ENCODE results near the gene MBTPS2. TPM values are rescaled to one million over a fixed set of nuclear protein-coding genes. Genes with fewer than 3 reads are reported as not detected.
A peak's percentile ranks its signal among the peaks of the same experiment; 100 is the strongest.

MBTPS2 gene
- total RNA-seq, 2 donors from 2014 or later = 7.6 to 7.7 TPM

- no peak overlapping the region for H3K27ac Mint-ChIP-seq
- no peak for DNase-seq
- no peak for ATAC-seq (replicated peaks in 1 of 2)
- H3K27me3 Mint-ChIP-seq (ENCODE audit: low read depth) = no peaks in the 10 kb centered on the region
- H3K4me1 Mint-ChIP-seq (ENCODE audit: low read depth) = no peaks in the 10 kb centered on the region
- peaks cover 0 to 4% of the 10 kb centered on the region in 2 donors for H3K9me3 Mint-ChIP-seq
- no peaks in the 10 kb centered on the region for H3K36me3 Mint-ChIP-seq (ENCODE audit: insufficient read depth in 2 of 2)
- H3K4me3 Mint-ChIP-seq = no peak overlapping the region
These were observed 17.5 kb upstream of the MBTPS2 start for GRCh38 chrX:21821875-21822274.

DNA sequence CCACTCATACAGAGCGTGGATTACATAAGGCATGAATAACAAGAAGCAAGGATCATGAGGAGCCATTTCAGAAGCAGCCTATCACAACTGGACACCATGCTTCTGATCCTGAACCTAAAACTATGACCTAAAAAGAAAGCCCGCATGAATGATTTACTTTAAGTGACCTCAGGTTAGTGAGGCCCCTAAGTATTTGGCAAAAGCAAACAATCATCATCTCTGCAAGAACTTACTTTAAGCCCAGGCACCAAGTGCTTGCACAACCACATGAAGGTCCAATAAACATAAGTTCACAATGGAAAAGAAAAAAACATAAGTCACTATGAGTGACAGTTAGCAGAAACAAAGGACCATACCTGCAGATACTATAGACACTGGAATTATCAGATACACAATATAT is 7.9 kb upstream of the MBTPS2 start:
- Mint-ChIP-seq H3K27me3 (ENCODE audit: low read depth) (peaks cover 22% of the 10 kb centered on the region), H3K4me3 (no peak overlapping the region), H3K4me1 (ENCODE audit: low read depth) (peaks cover 5% of the 10 kb centered on the region), H3K36me3 (ENCODE audit: insufficient read depth in 2 of 2) (no peaks in the 10 kb centered on the region), H3K9me3 (no peaks in the 10 kb centered on the region), H3K27ac (no peak overlapping the region)
- no peak for ATAC-seq (replicated peaks in 1 of 2)
- no peak for DNase-seq

DNA sequence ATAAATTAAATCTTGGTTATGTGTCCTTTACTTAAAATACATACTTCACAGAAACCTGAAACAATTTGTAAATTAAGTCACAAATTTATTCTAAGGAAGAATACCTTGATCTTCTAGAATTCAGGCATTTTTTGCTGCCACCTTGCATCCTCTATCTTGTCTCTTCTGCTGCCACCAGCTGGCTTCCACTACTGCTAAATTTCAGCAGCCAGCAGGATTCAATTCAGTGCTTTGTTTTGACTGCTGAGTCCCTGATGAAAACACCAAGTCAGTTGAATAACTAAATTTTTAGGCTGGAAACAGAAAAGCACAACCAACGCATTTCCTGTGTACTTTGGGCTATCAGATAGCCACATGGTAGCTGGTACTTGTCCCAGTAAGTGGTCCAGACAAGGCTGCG is 2.4 kb upstream of the MBTPS2 start:
- H3K4me3 Mint-ChIP-seq = no peak overlapping the region
- DNase-seq = no peak
- peaks cover 15% of the 10 kb centered on the region for H3K4me1 Mint-ChIP-seq (ENCODE audit: low read depth)
- no peaks in the 10 kb centered on the region for H3K9me3 Mint-ChIP-seq
- H3K27ac Mint-ChIP-seq = no peak overlapping the region
- no peaks in the 10 kb centered on the region for H3K27me3 Mint-ChIP-seq (ENCODE audit: low read depth)
- ATAC-seq (replicated peaks in 1 of 2) = no peak
- no peaks in the 10 kb centered on the region for H3K36me3 Mint-ChIP-seq (ENCODE audit: insufficient read depth in 2 of 2)

DNA sequence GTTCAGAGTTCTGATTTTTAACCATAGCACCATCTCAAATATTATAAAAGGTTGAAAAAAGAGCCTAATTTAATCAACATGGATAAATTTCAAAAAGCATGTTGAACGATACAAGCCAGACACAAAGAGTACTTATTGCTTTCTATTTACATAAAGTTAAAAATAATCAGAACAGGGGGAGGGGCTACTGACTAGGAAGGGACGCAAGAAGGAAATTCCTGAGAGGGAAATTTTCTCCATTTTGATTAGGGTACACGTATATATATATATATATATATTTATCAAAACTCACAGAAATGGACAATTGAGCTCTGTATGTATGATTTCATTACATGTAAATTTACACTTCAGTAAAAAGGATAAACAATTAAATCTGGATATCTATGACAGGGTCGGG is 482 bp upstream of the MBTPS2 start:
- no peak for DNase-seq
- peaks cover 0 to 2% of the 10 kb centered on the region in 2 donors for H3K36me3 Mint-ChIP-seq (ENCODE audit: insufficient read depth in 2 of 2)
- peak overlapping the region; percentile 87 to 90 for H3K4me3 Mint-ChIP-seq
- H3K4me1 Mint-ChIP-seq (ENCODE audit: low read depth) = peaks cover 11% of the 10 kb centered on the region
- ATAC-seq (replicated peaks in 1 of 2) = no peak
- no peaks in the 10 kb centered on the region for H3K27me3 Mint-ChIP-seq (ENCODE audit: low read depth)
- H3K9me3 Mint-ChIP-seq = no peaks in the 10 kb centered on the region
- H3K27ac Mint-ChIP-seq = peak overlapping the region; percentile 87

DNA sequence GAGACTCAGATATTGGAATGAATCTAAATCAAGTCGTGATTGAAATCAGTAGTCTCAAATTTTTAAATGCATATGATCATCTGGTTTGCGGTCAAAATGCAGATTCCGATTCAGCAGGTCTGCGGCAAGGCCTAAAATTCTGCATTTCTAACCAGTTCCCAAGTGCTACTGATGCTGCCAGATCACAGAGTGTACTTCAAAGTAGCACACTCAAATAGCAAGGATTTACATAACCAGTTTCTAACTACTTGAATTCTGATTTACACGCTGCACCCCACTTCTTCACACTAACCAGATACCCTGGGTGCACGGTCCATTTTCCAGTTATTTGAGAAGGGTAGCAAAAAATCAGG is 752 bp downstream of the MBTPS2 start:
- Mint-ChIP-seq H3K4me3 (peak overlapping the region; percentile 87 to 90), H3K27ac (peak overlapping the region; percentile 73), H3K4me1 (ENCODE audit: low read depth) (peaks cover 11% of the 10 kb centered on the region), H3K27me3 (ENCODE audit: low read depth) (no peaks in the 10 kb centered on the region), H3K36me3 (ENCODE audit: insufficient read depth in 2 of 2) (peaks cover 2 to 3% of the 10 kb centered on the region in 2 donors), H3K9me3 (no peaks in the 10 kb centered on the region)
- DNase-seq = peak; percentile 35 to 36
- ATAC-seq (replicated peaks in 1 of 2) = peak in 1 of 2 donors; percentile 67

- Mint-ChIP-seq H3K9me3 (no peaks in the 10 kb centered on the region), H3K27ac (no peak overlapping the region), H3K4me3 (no peak overlapping the region), H3K36me3 (ENCODE audit: insufficient read depth in 2 of 2) (peaks cover 3% of the 10 kb centered on the region in 2 donors), H3K27me3 (ENCODE audit: low read depth) (no peaks in the 10 kb centered on the region), H3K4me1 (ENCODE audit: low read depth) (peaks cover 11% of the 10 kb centered on the region)
- no peak for DNase-seq
- ATAC-seq (replicated peaks in 1 of 2) = no peak
These were observed 3.8 kb downstream of the MBTPS2 start for GRCh38 chrX:21843179-21843578.

GRCh38 chrX:21845096-21845495 is 5.7 kb downstream of the MBTPS2 start:
- Mint-ChIP-seq H3K4me1 (ENCODE audit: low read depth) (peaks cover 9% of the 10 kb centered on the region), H3K4me3 (no peak overlapping the region), H3K27me3 (ENCODE audit: low read depth) (no peaks in the 10 kb centered on the region), H3K27ac (no peak overlapping the region), H3K36me3 (ENCODE audit: insufficient read depth in 2 of 2) (peaks cover 3% of the 10 kb centered on the region in 2 donors), H3K9me3 (no peaks in the 10 kb centered on the region)
- DNase-seq = no peak
- ATAC-seq (replicated peaks in 1 of 2) = no peak

DNA sequence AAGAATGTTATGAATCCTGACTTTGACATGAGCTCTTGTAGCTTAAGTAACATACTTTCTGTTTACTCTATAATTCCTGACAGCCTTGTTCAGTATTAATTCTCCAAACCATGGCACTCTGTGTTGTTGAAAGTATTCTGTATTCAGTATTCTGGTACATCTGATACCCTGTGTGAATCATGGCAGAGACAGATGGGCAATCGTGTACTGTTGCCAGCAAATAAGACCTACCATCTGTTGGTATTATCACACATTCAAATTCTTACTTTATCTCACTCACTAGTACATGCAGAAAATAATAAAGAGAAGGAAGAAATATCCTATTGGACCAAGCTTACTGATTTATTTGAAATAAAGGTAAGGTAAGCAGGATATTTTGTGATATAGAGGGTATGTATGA is 7.9 kb downstream of the MBTPS2 start:
- Mint-ChIP-seq H3K4me3 (no peak overlapping the region), H3K36me3 (ENCODE audit: insufficient read depth in 2 of 2) (peaks cover 3% of the 10 kb centered on the region in 2 donors), H3K9me3 (no peaks in the 10 kb centered on the region), H3K4me1 (ENCODE audit: low read depth) (no peaks in the 10 kb centered on the region), H3K27me3 (ENCODE audit: low read depth) (no peaks in the 10 kb centered on the region), H3K27ac (no peak overlapping the region)
- DNase-seq = no peak
- ATAC-seq (replicated peaks in 1 of 2) = no peak

DNA sequence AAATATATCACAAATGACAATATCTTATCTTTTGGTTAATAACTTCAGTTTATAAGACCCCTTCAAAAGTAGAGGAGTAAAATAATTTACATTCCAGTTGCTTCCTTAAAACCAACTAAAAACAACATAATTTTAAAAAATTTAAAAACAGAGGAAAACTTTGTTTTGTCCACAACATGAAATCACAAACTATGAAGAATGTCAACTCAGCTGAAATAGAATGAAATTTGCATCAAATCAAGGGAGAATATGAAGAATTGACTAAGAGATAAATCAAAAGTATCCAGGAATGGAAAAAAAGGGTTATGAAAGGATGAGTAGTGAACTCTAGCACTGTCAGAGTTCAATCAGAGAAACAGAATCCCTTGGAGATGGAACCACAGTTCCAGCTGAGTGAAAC is 14.2 kb downstream of the MBTPS2 start:
- Mint-ChIP-seq H3K27ac (no peak overlapping the region), H3K4me3 (no peak overlapping the region), H3K36me3 (ENCODE audit: insufficient read depth in 2 of 2) (peaks cover 0 to 2% of the 10 kb centered on the region in 2 donors), H3K9me3 (no peaks in the 10 kb centered on the region), H3K4me1 (ENCODE audit: low read depth) (no peaks in the 10 kb centered on the region), H3K27me3 (ENCODE audit: low read depth) (no peaks in the 10 kb centered on the region)
- ATAC-seq (replicated peaks in 1 of 2) = no peak
- no peak for DNase-seq

DNA sequence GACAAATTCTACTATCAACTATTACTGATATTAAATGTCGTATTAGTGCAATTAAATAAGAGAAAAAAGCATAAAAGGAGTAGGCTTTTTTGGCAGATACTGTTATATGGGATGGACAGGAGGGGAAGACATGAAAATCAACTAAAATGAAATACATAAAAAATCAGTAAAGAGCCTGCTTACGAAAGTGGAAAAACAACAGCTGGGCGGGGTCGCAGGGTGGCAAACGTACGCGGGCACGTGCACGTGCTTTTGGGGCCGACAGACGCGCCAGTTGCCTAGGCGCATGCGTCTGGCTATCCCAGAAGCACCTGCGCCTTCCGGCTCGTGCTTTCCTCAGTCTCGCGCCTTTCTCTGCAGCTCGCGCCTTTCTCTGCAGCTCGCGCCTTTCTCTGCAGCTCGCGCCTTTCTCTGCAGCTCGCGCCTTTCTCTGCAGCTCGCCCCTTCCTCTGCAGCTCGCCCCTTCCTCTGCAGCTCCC is 16.6 kb downstream of the MBTPS2 start, which contains the start of gene YY2:
TSS of gene YY2 (plus strand) at position 51 of the 479 bp plus-strand sequence. CDS start 498 bp downstream, outside the sequence.
- H3K36me3 Mint-ChIP-seq (ENCODE audit: insufficient read depth in 2 of 2) = peaks cover 0 to 2% of the 10 kb centered on the region in 2 donors
- no peaks in the 10 kb centered on the region for H3K9me3 Mint-ChIP-seq
- DNase-seq = no peak
- no peak within 1 kb of the TSS for H3K27ac Mint-ChIP-seq
- ATAC-seq (replicated peaks in 1 of 2) = no peak
- no peaks in the 10 kb centered on the region for H3K27me3 Mint-ChIP-seq (ENCODE audit: low read depth)
- H3K4me1 Mint-ChIP-seq (ENCODE audit: low read depth) = no peaks in the 10 kb centered on the region
- H3K4me3 Mint-ChIP-seq = no peak within 1 kb of the TSS

DNA sequence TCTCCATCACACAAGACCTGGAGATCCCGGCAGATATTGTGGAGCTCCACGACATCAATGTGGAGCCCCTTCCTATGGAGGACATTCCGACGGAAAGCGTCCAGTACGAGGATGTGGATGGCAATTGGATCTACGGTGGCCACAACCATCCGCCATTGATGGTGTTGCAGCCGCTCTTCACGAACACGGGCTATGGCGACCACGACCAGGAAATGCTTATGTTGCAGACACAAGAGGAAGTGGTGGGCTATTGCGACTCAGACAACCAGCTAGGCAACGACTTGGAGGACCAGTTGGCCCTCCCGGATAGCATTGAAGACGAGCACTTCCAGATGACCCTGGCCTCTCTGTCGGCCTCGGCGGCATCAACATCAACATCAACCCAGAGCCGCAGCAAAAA is 17.1 kb downstream of the MBTPS2 start:
- Mint-ChIP-seq H3K4me3 (no peak overlapping the region), H3K9me3 (no peaks in the 10 kb centered on the region), H3K27me3 (ENCODE audit: low read depth) (no peaks in the 10 kb centered on the region), H3K36me3 (ENCODE audit: insufficient read depth in 2 of 2) (peaks cover 0 to 2% of the 10 kb centered on the region in 2 donors), H3K4me1 (ENCODE audit: low read depth) (no peaks in the 10 kb centered on the region), H3K27ac (no peak overlapping the region)
- ATAC-seq (replicated peaks in 1 of 2) (no peak), DNase-seq (no peak)

- Mint-ChIP-seq H3K36me3 (ENCODE audit: insufficient read depth in 2 of 2) (no peaks in the 10 kb centered on the region), H3K4me1 (ENCODE audit: low read depth) (no peaks in the 10 kb centered on the region), H3K27ac (no peak overlapping the region), H3K9me3 (no peaks in the 10 kb centered on the region), H3K4me3 (no peak overlapping the region), H3K27me3 (ENCODE audit: low read depth) (no peaks in the 10 kb centered on the region)
- ATAC-seq (replicated peaks in 1 of 2) (no peak), DNase-seq (no peak)
These were observed 23.8 kb downstream of the MBTPS2 start for GRCh38 chrX:21863241-21863640.

- no peak for ATAC-seq (replicated peaks in 1 of 2)
- no peaks in the 10 kb centered on the region for H3K36me3 Mint-ChIP-seq (ENCODE audit: insufficient read depth in 2 of 2)
- no peak for DNase-seq
- H3K9me3 Mint-ChIP-seq = no peaks in the 10 kb centered on the region
- no peak overlapping the region for H3K27ac Mint-ChIP-seq
- no peak overlapping the region for H3K4me3 Mint-ChIP-seq
- no peaks in the 10 kb centered on the region for H3K27me3 Mint-ChIP-seq (ENCODE audit: low read depth)
- H3K4me1 Mint-ChIP-seq (ENCODE audit: low read depth) = no peaks in the 10 kb centered on the region
These were observed 26.0 kb downstream of the MBTPS2 start for GRCh38 chrX:21865436-21865835.

DNA sequence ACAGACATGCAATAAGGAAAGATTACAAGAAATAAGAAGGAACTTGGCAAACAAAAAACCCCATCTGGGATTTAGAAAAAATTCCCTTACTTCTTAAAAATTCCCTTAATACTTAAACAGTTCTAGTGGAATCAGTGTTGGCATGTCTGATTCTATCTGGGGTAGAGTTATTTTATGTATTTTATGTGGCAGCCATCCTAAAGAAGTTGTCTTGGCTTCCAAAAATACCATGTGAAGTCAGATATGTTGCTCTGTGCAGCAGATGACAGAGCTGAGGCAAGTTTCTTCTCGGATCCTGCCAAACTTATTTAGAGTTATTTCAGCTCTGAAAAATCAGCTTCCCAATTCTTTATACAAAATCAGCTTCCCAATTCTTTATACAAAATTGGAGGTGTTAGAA is 31.1 kb downstream of the MBTPS2 start:
- no peaks in the 10 kb centered on the region for H3K4me1 Mint-ChIP-seq (ENCODE audit: low read depth)
- no peak overlapping the region for H3K27ac Mint-ChIP-seq
- no peaks in the 10 kb centered on the region for H3K27me3 Mint-ChIP-seq (ENCODE audit: low read depth)
- H3K4me3 Mint-ChIP-seq = no peak overlapping the region
- no peaks in the 10 kb centered on the region for H3K36me3 Mint-ChIP-seq (ENCODE audit: insufficient read depth in 2 of 2)
- ATAC-seq (replicated peaks in 1 of 2) (no peak), DNase-seq (no peak)
- no peaks in the 10 kb centered on the region for H3K9me3 Mint-ChIP-seq

Measured in activated T-cell treated with anti-CD3 and anti-CD28 coated beads, Interleukin-2, amount 50 U/mL, for 72 hours (primary cell).